ENCODE results near the gene MSL3.

GRCh38 chrX:11739776-11740175, 18.3 kb upstream of the MSL3 start:
- no peak for TF ChIP-seq EP300 (IDR thresholded peaks at IDR 0.05)
- no peak for TF ChIP-seq CTCF (IDR thresholded peaks at IDR 0.05)

Measured in tibial nerve (tissue), 4 donors.